Smooth muscle cell (in vitro differentiated cells): ENCODE measurements around the gene CATSPER1. TPM values are rescaled to one million over a fixed set of nuclear protein-coding genes. Genes with fewer than 3 reads are reported as not detected.

ENCODE experiments used
- DNase-seq: peaks from one replicate; lab custom pipeline; 2025; ENCODE audit not compliant: unreplicated experiment; lab: John Stamatoyannopoulos, UW
- H2AFZ ChIP-seq: fragments of 200-600 bp; sonication (generic); 2 replicates; pipeline ENCODE4 v1.6.0; 2016; ENCODE audit warnings: antibody characterized with exemption, low read depth, mild to moderate bottlenecking
- H3F3A ChIP-seq: fragments of 200-600 bp; sonication (generic); 2 replicates; pipeline ENCODE4 v1.6.0; 2017; ENCODE audit warnings: antibody characterized with exemption, low read depth
- H3K27ac ChIP-seq: fragments of 200-600 bp; sonication (generic); 2 replicates; pipeline ENCODE4 v1.5.1; 2016; ENCODE audit warnings: low read depth, mild to moderate bottlenecking
- H3K27me3 ChIP-seq: fragments of 200-600 bp; sonication (generic); 2 replicates; pipeline ENCODE4 v1.6.1; 2016; ENCODE audit warnings: low read depth, mild to moderate bottlenecking
- H3K36me3 ChIP-seq: fragments of 200-600 bp; sonication (generic); 2 replicates; pipeline ENCODE4 v1.5.1; 2016; ENCODE audit warnings: low read depth
- H3K4me1 ChIP-seq: fragments of 200-600 bp; sonication (generic); 2 replicates; pipeline ENCODE4 v1.5.1; 2016; ENCODE audit warnings: low read depth
- H3K4me2 ChIP-seq: fragments of 200-600 bp; sonication (generic); 2 replicates; pipeline ENCODE4 v1.6.0; 2016; ENCODE audit warnings: mild to moderate bottlenecking
- H3K4me3 ChIP-seq: fragments of 200-600 bp; sonication (generic); 2 replicates; pipeline ENCODE4 v1.5.1; 2016; ENCODE audit warnings: mild to moderate bottlenecking
- H3K79me2 ChIP-seq: fragments of 200-600 bp; sonication (generic); 2 replicates; pipeline ENCODE4 v1.6.0; 2016; ENCODE audit warnings: low read depth, mild to moderate bottlenecking
- H3K9ac ChIP-seq: fragments of 200-600 bp; sonication (generic); 2 replicates; pipeline ENCODE4 v1.6.0; 2016; ENCODE audit warnings: low read depth
- H3K9me3 ChIP-seq: fragments of 200-600 bp; sonication (generic); replicated peaks from 2 replicates; pipeline ENCODE4 v1.5.1; 2016; ENCODE audit warnings: low read depth
- H4K20me1 ChIP-seq: fragments of 200-600 bp; sonication (generic); 2 replicates; pipeline ENCODE4 v1.6.0; 2016; ENCODE audit warnings: low read depth
- WGBS: methylation state at CpG from one replicate; pipeline ENCODE4 v1.1.7; 2016; ENCODE audit warnings: low lambda C conversion rate; 5-methylcytosine and 5-hydroxymethylcytosine counted together
- polyA plus RNA-seq: library from polyadenylated mRNA; unstranded; fragments of >200 nt; fragmentation: Nextera tagmentation; extraction: Ambion mirVana; gene quantifications from 2 replicates; pipeline ENCODE4 v1.2.1, GENCODE V29; 2016
- total RNA-seq: library from RNA; depleted of rRNA; stranded (reverse); fragments of >200 nt; gene quantifications from 2 replicates; pipeline ENCODE4 v1.2.3, GENCODE V29; 2014
- TF ChIP-seq, protein P1 (sequence below): fragments of 200-600 bp; sonication (generic); IDR thresholded peaks from 2 replicates; pipeline ENCODE4 v1.5.1; 2017; ENCODE audit warnings: borderline replicate concordance, mild to moderate bottlenecking, antibody characterized with exemption; ENCODE audit not compliant: insufficient read depth, poor library complexity, severe bottlenecking

CATSPER1 gene
- total and polyA plus RNA-seq, 2 experiments from 2014 or later: 0.55 TPM; not detected in 1

DNA sequence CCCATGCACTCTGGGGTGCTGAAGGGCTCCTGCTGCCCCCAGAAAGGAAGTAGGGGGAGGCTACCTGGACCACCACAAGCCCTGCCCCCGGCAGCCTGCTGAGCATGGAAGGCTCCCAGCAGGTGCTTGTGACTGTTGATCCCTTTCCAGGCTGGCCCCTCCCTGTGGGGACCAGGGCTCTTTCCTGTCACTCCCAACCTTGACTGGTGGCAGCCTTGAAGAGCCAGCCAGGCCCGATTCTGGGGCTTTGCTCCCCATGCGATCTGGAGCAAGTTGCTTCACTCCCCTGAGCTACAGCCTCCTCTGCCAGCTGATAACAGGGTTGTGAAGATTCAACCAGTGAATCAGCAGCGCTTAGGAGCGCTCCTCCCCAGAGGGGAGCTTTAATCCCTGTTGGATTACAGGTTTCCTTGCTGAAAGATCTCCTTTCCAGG, 19.1 kb downstream of the CATSPER1 start:
- Histone ChIP-seq H3K9ac (no peak overlapping the region), H3K27ac (peak overlapping the region; percentile 51)
- WGBS: 54% methylated on average over 5 of the region's 5 CpGs

DNA sequence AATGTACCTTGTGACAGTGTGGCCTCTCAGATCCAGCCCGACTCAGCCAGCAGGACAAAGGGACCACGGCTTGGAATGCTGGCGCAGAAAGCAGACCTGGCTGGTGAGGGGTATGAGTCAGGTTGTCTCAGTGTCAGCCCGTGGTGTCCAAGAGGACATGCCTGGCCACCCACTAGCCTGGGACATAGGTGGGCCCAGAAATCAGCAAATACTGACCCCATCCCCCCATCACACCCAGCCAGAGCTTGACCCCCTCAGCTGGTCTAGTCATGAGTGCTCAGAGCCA, 19.4 kb downstream of the CATSPER1 start:
- Histone ChIP-seq H3K4me3 (no peak overlapping the region), H3K9me3 (no peaks in the 10 kb centered on the region), H3K4me1 (peaks cover 21% of the 10 kb centered on the region), H3K4me2 (peak overlapping the region; percentile 33), H3K36me3 (no peaks in the 10 kb centered on the region), H3K9ac (no peak overlapping the region), H2AFZ (no peak overlapping the region), H4K20me1 (no peaks in the 10 kb centered on the region), H3K79me2 (peaks cover 8% of the 10 kb centered on the region), H3K27ac (peak overlapping the region; percentile 51), H3K27me3 (peaks cover 6% of the 10 kb centered on the region), H3F3A (peaks cover 9% of the 10 kb centered on the region)
- TF ChIP-seq, protein P1, sequence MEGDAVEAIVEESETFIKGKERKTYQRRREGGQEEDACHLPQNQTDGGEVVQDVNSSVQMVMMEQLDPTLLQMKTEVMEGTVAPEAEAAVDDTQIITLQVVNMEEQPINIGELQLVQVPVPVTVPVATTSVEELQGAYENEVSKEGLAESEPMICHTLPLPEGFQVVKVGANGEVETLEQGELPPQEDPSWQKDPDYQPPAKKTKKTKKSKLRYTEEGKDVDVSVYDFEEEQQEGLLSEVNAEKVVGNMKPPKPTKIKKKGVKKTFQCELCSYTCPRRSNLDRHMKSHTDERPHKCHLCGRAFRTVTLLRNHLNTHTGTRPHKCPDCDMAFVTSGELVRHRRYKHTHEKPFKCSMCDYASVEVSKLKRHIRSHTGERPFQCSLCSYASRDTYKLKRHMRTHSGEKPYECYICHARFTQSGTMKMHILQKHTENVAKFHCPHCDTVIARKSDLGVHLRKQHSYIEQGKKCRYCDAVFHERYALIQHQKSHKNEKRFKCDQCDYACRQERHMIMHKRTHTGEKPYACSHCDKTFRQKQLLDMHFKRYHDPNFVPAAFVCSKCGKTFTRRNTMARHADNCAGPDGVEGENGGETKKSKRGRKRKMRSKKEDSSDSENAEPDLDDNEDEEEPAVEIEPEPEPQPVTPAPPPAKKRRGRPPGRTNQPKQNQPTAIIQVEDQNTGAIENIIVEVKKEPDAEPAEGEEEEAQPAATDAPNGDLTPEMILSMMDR: no peak
- WGBS: 79% methylated on average over 4 of the region's 4 CpGs
- DNase-seq: no peak

More for the DNA sequence above, 19.1 kb downstream of the CATSPER1 start:
- Histone ChIP-seq H3K4me2 (peak overlapping the region; percentile 33), H2AFZ (no peak overlapping the region), H3K79me2 (peaks cover 8% of the 10 kb centered on the region), H3K4me3 (no peak overlapping the region), H3F3A (peaks cover 9% of the 10 kb centered on the region), H4K20me1 (no peaks in the 10 kb centered on the region), H3K36me3 (no peaks in the 10 kb centered on the region), H3K9me3 (no peaks in the 10 kb centered on the region), H3K27me3 (peaks cover 10% of the 10 kb centered on the region), H3K4me1 (peaks cover 21% of the 10 kb centered on the region)
- TF ChIP-seq, protein P1: no peak
- DNase-seq: no peak

DNA sequence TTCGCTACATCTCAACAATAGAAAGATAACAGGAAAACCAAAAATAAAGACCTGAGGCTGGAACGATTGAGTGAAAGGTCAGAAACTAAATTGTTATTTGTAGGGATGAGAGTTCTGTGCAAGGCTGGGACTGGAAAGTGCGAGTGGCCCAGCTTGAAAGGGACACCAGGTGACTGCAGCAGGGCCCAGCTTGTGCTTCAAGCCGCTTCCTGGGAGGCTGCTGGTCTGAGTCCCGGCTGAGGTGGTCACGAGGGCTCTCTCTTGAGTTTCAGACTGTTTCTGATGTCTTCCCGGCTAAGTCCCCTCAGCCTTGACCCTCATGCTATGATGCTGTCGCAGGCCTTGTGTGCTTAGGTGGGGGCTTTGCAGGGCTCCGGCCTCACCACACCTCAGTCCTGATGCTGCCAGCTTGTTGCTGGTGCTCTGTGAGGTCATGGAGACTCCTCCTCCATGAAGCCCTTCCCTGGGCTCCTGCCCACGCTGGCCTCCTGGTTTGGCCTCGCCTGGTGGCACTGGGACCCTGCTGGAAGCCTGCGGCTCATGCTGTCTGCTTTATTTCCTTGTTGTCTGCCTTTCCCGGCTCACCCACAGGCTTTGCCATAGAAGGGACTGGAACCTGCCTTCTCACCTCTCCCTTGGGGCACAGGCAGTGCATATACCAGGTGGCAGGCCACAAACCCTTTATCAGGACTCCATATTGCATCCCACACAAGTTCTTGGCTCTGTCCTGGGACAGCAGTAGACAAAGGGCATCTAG, 20.0 kb downstream of the CATSPER1 start:
- Histone ChIP-seq H3K36me3 (no peaks in the 10 kb centered on the region), H3K79me2 (peaks cover 13% of the 10 kb centered on the region), H3K9me3 (no peaks in the 10 kb centered on the region), H3K4me3 (no peak overlapping the region), H3K27ac (peak overlapping the region; percentile 51), H3K9ac (no peak overlapping the region), H3F3A (peaks cover 9% of the 10 kb centered on the region), H3K27me3 (peaks cover under 1% of the 10 kb centered on the region), H3K4me2 (no peak overlapping the region), H4K20me1 (no peaks in the 10 kb centered on the region), H2AFZ (no peak overlapping the region), H3K4me1 (peaks cover 21% of the 10 kb centered on the region)
- no peak for DNase-seq
- WGBS: 91% methylated on average over 13 of the region's 13 CpGs
- TF ChIP-seq, protein P1: no peak

DNA sequence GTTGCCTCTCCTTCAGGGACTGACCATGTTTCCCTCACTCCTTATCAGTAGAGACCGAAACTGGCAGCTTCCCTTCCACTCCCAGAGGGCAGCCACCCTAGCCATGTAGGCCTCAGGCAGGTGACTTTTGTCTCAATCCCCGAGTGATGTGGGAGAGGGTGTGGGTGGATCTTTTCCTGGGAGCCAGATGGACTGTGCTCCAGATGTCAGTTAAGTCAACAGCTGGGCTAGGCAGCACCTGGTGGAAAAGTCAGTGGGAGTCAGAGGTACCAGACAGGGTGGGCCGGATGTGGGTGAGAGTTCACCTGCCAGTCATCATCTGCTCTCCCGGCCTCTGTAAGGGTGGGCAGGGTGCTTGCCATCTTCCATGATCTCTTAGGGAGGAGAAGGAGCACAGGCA, 22.1 kb downstream of the CATSPER1 start:
- Histone ChIP-seq H3K27ac (no peak overlapping the region), H3K4me2 (no peak overlapping the region), H2AFZ (no peak overlapping the region), H3K36me3 (peaks cover 4% of the 10 kb centered on the region), H3K79me2 (peaks cover 32% of the 10 kb centered on the region), H3K9me3 (no peaks in the 10 kb centered on the region), H3K27me3 (no peaks in the 10 kb centered on the region), H4K20me1 (peaks cover 9% of the 10 kb centered on the region), H3F3A (peaks cover 9% of the 10 kb centered on the region), H3K9ac (no peak overlapping the region), H3K4me1 (peaks cover 21% of the 10 kb centered on the region), H3K4me3 (no peak overlapping the region)
- 95% methylated on average over 4 of the region's 4 CpGs for WGBS
- TF ChIP-seq, protein P1: no peak
- no peak for DNase-seq
